GM23248 (cell line): ENCODE results near the gene ZNF718. TPM values are rescaled to one million over a fixed set of nuclear protein-coding genes. Genes with fewer than 3 reads are reported as not detected.

Experiments used
- DNase-seq: peaks from one replicate; pipeline ENCODE4 v3.0.0-alpha.2; 2015
- H2AFZ ChIP-seq: fragments of 200-600 bp; sonication (generic); 2 replicates; pipeline ENCODE4 v1.6.1; 2016; ENCODE audit warnings: antibody characterized with exemption
- H3F3A ChIP-seq: fragments of 200-600 bp; sonication (generic); 2 replicates; pipeline ENCODE4 v1.6.1; 2016; ENCODE audit warnings: mild to moderate bottlenecking, antibody characterized with exemption, mixed run types; ENCODE audit not compliant: insufficient read depth
- H3K27ac ChIP-seq: fragments of 200-600 bp; sonication (generic); 2 replicates; pipeline ENCODE4 v1.5.1; 2016; ENCODE audit warnings: mild to moderate bottlenecking
- H3K27me3 ChIP-seq: fragments of 200-600 bp; sonication (generic); replicated peaks from 2 replicates; pipeline ENCODE4 v1.6.1; 2016; ENCODE audit warnings: mild to moderate bottlenecking; ENCODE audit not compliant: insufficient read depth
- H3K36me3 ChIP-seq: fragments of 200-600 bp; sonication (generic); 2 replicates; pipeline ENCODE4 v1.6.1; 2016; ENCODE audit warnings: low read depth, mild to moderate bottlenecking
- H3K4me1 ChIP-seq: fragments of 200-600 bp; sonication (generic); 2 replicates; pipeline ENCODE4 v1.6.1; 2016; ENCODE audit warnings: mild to moderate bottlenecking; ENCODE audit not compliant: insufficient read depth
- H3K4me2 ChIP-seq: fragments of 200-600 bp; sonication (generic); one replicate; pipeline ENCODE4 v1.6.1; 2016; ENCODE audit warnings: mild to moderate bottlenecking; ENCODE audit not compliant: unreplicated experiment
- H3K4me3 ChIP-seq: fragments of 200-600 bp; sonication (generic); 2 replicates; pipeline ENCODE4 v1.5.1; 2016; ENCODE audit warnings: mild to moderate bottlenecking
- H3K79me2 ChIP-seq: fragments of 200-600 bp; sonication (generic); 2 replicates; pipeline ENCODE4 v1.6.1; 2016; ENCODE audit warnings: mild to moderate bottlenecking; ENCODE audit not compliant: insufficient read depth
- H3K9ac ChIP-seq: fragments of 200-600 bp; sonication (generic); 2 replicates; pipeline ENCODE4 v1.6.1; 2016; ENCODE audit warnings: mild to moderate bottlenecking
- H3K9me2 ChIP-seq: fragments of 200-600 bp; sonication (generic); 2 replicates; pipeline ENCODE4 v1.6.1; 2016; ENCODE audit warnings: mixed run types, mild to moderate bottlenecking, moderate library complexity; ENCODE audit not compliant: insufficient read depth
- H3K9me3 ChIP-seq: fragments of 200-600 bp; sonication (generic); one replicate; pipeline ENCODE4 v1.6.1; 2017; ENCODE audit warnings: low read depth
- H4K20me1 ChIP-seq: fragments of 200-600 bp; sonication (generic); 2 replicates; pipeline ENCODE4 v1.6.0; 2016; ENCODE audit not compliant: insufficient read depth
- EZH2 ChIP-seq: fragments of 200-600 bp; sonication (generic); IDR thresholded peaks from 2 replicates; pipeline ENCODE4 v1.6.1; 2018; ENCODE audit warnings: antibody characterized with exemption, mild to moderate bottlenecking; ENCODE audit not compliant: insufficient read depth, poor library complexity, severe bottlenecking
- EZH2phosphoT487 ChIP-seq: fragments of 200-600 bp; sonication (generic); IDR thresholded peaks from 2 replicates; pipeline ENCODE4 v1.6.1; 2018; ENCODE audit warnings: antibody characterized with exemption, moderate library complexity, mild to moderate bottlenecking, low read depth; ENCODE audit not compliant: insufficient read depth
- whole genome bisulfite sequencing, 2 experiments: methylation state at CpG; one replicate each; pipeline ENCODE4 v1.1.6; 2015 to 2017; ENCODE audit warnings: low lambda C conversion rate in 2 of 2, low coverage in 1 of 2; ENCODE audit errors: missing lambda C conversion rate in 2 of 2; 5-methylcytosine and 5-hydroxymethylcytosine counted together
- in situ Hi-C: fragments of 300-500 bp; cut with MboI; formaldehyde crosslinking; loops from 2 replicates; pipeline ENCODE4 v1.15.0; 2020
- polyA plus RNA-seq: library from polyadenylated mRNA; unstranded; fragments of >200 nt; fragmentation: Nextera tagmentation; extraction: Ambion mirVana; gene quantifications from 2 replicates; pipeline ENCODE4 v1.2.1, GENCODE V29; 2016
- total RNA-seq: library from RNA; depleted of rRNA; stranded (reverse); fragments of >200 nt; shearing (Covaris generic); gene quantifications from 2 replicates; pipeline ENCODE4 v1.2.3, GENCODE V29; 2014

Gene ZNF718
- total and polyA plus RNA-seq, 2 experiments from 2014 or later: 2.7 to 5.8 TPM

DNA sequence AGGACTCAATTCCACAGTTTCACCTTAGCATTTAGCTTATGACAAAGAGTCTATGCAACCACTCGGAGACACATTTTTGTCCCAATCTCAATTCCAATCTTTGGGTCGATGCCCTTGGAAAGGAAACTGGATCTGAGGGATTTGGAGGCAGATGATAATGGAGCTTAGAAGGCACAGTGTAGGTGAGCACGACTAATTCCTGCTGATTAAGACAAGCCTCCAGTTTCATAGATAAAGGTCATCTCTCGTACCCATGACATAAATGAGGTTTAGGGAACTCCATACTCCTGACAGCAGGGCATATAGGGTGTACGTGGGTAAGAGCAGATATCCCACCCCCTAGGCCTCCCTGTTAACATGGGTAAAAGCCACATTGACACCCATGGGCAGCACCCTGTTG, 24.4 kb upstream of the ZNF718 start:
- H2AFZ ChIP-seq: no peak overlapping the region
- no peak overlapping the region for H3K9ac ChIP-seq
- no peak for TF ChIP-seq EZH2phosphoT487
- no peak for TF ChIP-seq EZH2
- H3K9me2 ChIP-seq: no peaks in the 10 kb centered on the region
- peaks cover 7% of the 10 kb centered on the region for H3K9me3 ChIP-seq
- no peaks in the 10 kb centered on the region for H3K36me3 ChIP-seq
- H3K4me3 ChIP-seq: no peak overlapping the region
- H3K27ac ChIP-seq: no peak overlapping the region
- H3K4me2 ChIP-seq: no peak overlapping the region
- H3K27me3 ChIP-seq: no peaks in the 10 kb centered on the region
- no peaks in the 10 kb centered on the region for H3K4me1 ChIP-seq
- no peaks in the 10 kb centered on the region for H4K20me1 ChIP-seq
- WGBS, 2 experiments: 62 to 65% methylated on average over 5 of the region's 5 CpGs
- in situ Hi-C loops: no loop called here
- DNase-seq: no peak
- no peaks in the 10 kb centered on the region for H3K79me2 ChIP-seq
- peaks cover 3% of the 10 kb centered on the region; the same call in 1 of the 2 replicates for H3F3A ChIP-seq

GRCh38 chr4:107083-107443, 17.2 kb upstream of the ZNF718 start:
- no peaks in the 10 kb centered on the region for H3K9me3 ChIP-seq

GRCh38 chr4:107444-108429, 16.6 kb upstream of the ZNF718 start:
- Histone ChIP-seq H3K79me2 (no peaks in the 10 kb centered on the region), H3K9me3 (no peaks in the 10 kb centered on the region), H3K4me1 (no peaks in the 10 kb centered on the region), H3K36me3 (no peaks in the 10 kb centered on the region), H3K27ac (no peak overlapping the region), H3K4me3 (no peak overlapping the region), H3K9ac (no peak overlapping the region), H3F3A (no peaks in the 10 kb centered on the region), H2AFZ (no peak overlapping the region), H3K27me3 (no peaks in the 10 kb centered on the region; the same call in 1 of the 2 replicates), H4K20me1 (no peaks in the 10 kb centered on the region), H3K4me2 (no peak overlapping the region), H3K9me2 (no peaks in the 10 kb centered on the region)
- no peak for DNase-seq
- TF ChIP-seq EZH2 (no peak), EZH2phosphoT487 (no peak)
- 13% methylated on average over 52 to 55 of the region's 91 CpGs for WGBS, 2 experiments
- in situ Hi-C loops: no loop called here

More at GRCh38 chr4:107083-107443, 17.2 kb upstream of the ZNF718 start:
- Histone ChIP-seq H3K27ac (no peak overlapping the region), H3K9ac (no peak overlapping the region), H2AFZ (no peak overlapping the region), H3K36me3 (no peaks in the 10 kb centered on the region), H3K9me2 (no peaks in the 10 kb centered on the region), H3K79me2 (no peaks in the 10 kb centered on the region), H3K4me3 (no peak overlapping the region), H3K4me1 (no peaks in the 10 kb centered on the region), H3F3A (no peaks in the 10 kb centered on the region), H3K27me3 (no peaks in the 10 kb centered on the region; the same call in 1 of the 2 replicates), H4K20me1 (no peaks in the 10 kb centered on the region), H3K4me2 (no peak overlapping the region)
- in situ Hi-C loops: no loop called here
- TF ChIP-seq EZH2phosphoT487 (no peak), EZH2 (no peak)
- no peak for DNase-seq
- WGBS, 2 experiments: 15 to 16% methylated on average over 24 to 26 of the region's 33 CpGs

DNA sequence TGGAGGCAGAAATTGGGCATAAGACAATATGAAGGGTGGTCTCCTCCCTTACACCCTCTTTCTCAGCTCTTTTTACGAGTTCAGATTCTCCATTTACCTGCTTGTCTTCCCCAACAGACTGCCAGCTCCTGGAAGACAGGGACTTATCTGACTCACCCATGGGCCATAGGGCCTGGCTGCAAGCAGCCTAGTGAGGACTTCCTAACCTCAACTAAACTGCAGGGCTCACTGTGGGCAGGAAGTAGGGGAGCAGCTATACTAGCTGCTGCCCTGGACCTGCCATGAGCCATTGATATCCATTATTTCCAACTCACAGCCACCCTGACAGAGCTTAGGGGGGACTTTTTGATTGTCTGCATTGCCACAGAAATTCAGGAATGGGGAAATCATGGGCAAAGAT, 11.5 kb upstream of the ZNF718 start:
- Histone ChIP-seq H3F3A (no peaks in the 10 kb centered on the region), H4K20me1 (no peaks in the 10 kb centered on the region), H3K27ac (no peak overlapping the region), H3K4me3 (no peak overlapping the region), H3K79me2 (no peaks in the 10 kb centered on the region), H2AFZ (no peak overlapping the region), H3K9ac (no peak overlapping the region), H3K4me1 (no peaks in the 10 kb centered on the region), H3K9me3 (no peaks in the 10 kb centered on the region), H3K9me2 (no peaks in the 10 kb centered on the region), H3K36me3 (no peaks in the 10 kb centered on the region), H3K4me2 (no peak overlapping the region), H3K27me3 (no peaks in the 10 kb centered on the region; the same call in 1 of the 2 replicates)
- DNase-seq: no peak
- in situ Hi-C loops: no loop called here
- 24 to 32% methylated on average over 1 of the region's 1 CpG for WGBS, 2 experiments
- TF ChIP-seq EZH2: no peak
- no peak for TF ChIP-seq EZH2phosphoT487
